Testis (tissue), 3 donors: Measurements from ENCODE around the gene EML4. TPM values are rescaled to one million over a fixed set of nuclear protein-coding genes. Genes with fewer than 3 reads are reported as not detected.

Source experiments
- DNase-seq: peaks from one replicate; pipeline ENCODE4 v3.0.0-alpha.2; 2019
- H3K27ac ChIP-seq, 2 donors: fragments of 200-600 bp; sonication (generic); one replicate each; pipeline ENCODE4 v1.5.1; 2019
- H3K27me3 ChIP-seq: fragments of 200-600 bp; sonication (generic); one replicate; pipeline ENCODE4 v1.5.1; 2019
- H3K36me3 ChIP-seq: fragments of 200-600 bp; sonication (generic); one replicate; pipeline ENCODE4 v1.5.1; 2017; ENCODE audit warnings: low read depth; ENCODE audit errors: missing control alignments
- H3K4me1 ChIP-seq: fragments of 200-600 bp; sonication (generic); one replicate; pipeline ENCODE4 v1.5.1; 2019
- H3K4me3 ChIP-seq, 2 donors: fragments of 200-600 bp; sonication (generic); one replicate each; pipeline ENCODE4 v1.5.1; 2017 to 2019
- H3K9me3 ChIP-seq: fragments of 200-600 bp; sonication (generic); one replicate; pipeline ENCODE4 v1.5.1; 2017
- POLR2A ChIP-seq: fragments of 450-650 bp; IDR thresholded peaks from one replicate; pipeline ENCODE4 v1.6.1; 2017; ENCODE audit warnings: antibody characterized with exemption, mild to moderate bottlenecking, moderate library complexity
- WGBS, 2 donors: methylation state at CpG; one replicate each; pipeline ENCODE4 v1.1.5; 2018; 5-methylcytosine and 5-hydroxymethylcytosine counted together
- intact Hi-C: fragments of 100-400 bp; cut with DNase I; formaldehyde crosslinking; loops from one replicate; pipeline ENCODE4 v1.15.1; 2023; ENCODE audit warnings: low total_unique reads
- polyA plus RNA-seq: library from polyadenylated mRNA; stranded (reverse); fragments of 350-450 nt; fragmentation: Illumina TruSeq; extraction: RNeasy Lipid Tissue Mini Kit (QIAGEN cat#74804); gene quantifications from one replicate; pipeline ENCODE4 v1.2.3, GENCODE V29; 2014; ENCODE audit warnings: low read depth, low replicate concordance; ENCODE audit not compliant: insufficient read depth
- total RNA-seq, 2 donors: library from RNA; depleted of rRNA; stranded (reverse); fragments of >200 nt; gene quantifications; one replicate each; pipeline ENCODE4 v1.2.3, GENCODE V29; 2016
- TF ChIP-seq, protein P1 (sequence below), 3 experiments: fragments of 450-650 bp in 2 of 3; fragments of 200-600 bp in 1 of 3; sonication (generic) in 1 of 3; IDR thresholded peaks; one replicate each; pipeline ENCODE4 v1.5.1; 2016 to 2019; ENCODE audit warnings: antibody characterized with exemption in 3 of 3, mild to moderate bottlenecking in 2 of 3, moderate library complexity in 1 of 3

Gene EML4
- total and polyA plus RNA-seq, 3 donors from 2014 or later = 49.0 to 71.0 (median 67.1) TPM

DNA sequence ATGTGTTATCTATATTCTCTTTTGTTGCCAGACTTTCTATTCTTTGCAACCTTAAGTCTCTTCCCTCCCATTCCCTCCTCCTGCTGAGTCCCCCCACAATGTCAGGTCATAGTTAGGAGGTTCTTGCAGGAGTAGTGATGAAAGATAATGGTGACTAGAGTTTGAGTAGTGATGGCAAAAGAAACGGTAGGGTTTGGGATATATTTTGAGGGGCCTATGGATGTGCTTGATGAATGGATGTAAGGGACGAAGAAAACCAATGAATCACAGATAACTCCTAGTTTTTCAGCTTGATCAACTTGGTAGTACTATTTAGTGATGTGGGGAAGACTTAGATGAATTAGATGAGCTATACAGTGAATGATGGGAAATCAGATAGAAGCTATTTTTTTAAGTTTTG, 21.0 kb downstream of the EML4 start:
- no peak overlapping the region for H3K27ac ChIP-seq
- intact Hi-C loops = loop anchor here (10.0 kb wide), 1 partner anchor 95 kb away; no protein-coding TSS in a partner anchor
- no peaks in the 10 kb centered on the region for H3K9me3 ChIP-seq
- no peak for DNase-seq
- H3K36me3 ChIP-seq = no peaks in the 10 kb centered on the region
- H3K27me3 ChIP-seq = no peaks in the 10 kb centered on the region
- TF ChIP-seq, protein P1, sequence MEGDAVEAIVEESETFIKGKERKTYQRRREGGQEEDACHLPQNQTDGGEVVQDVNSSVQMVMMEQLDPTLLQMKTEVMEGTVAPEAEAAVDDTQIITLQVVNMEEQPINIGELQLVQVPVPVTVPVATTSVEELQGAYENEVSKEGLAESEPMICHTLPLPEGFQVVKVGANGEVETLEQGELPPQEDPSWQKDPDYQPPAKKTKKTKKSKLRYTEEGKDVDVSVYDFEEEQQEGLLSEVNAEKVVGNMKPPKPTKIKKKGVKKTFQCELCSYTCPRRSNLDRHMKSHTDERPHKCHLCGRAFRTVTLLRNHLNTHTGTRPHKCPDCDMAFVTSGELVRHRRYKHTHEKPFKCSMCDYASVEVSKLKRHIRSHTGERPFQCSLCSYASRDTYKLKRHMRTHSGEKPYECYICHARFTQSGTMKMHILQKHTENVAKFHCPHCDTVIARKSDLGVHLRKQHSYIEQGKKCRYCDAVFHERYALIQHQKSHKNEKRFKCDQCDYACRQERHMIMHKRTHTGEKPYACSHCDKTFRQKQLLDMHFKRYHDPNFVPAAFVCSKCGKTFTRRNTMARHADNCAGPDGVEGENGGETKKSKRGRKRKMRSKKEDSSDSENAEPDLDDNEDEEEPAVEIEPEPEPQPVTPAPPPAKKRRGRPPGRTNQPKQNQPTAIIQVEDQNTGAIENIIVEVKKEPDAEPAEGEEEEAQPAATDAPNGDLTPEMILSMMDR (IDR thresholded peaks at IDR 0.05) = no peak
- no peak for TF ChIP-seq POLR2A
- whole genome bisulfite sequencing, 2 donors = 85 to 90% methylated on average over 2 of the region's 2 CpGs
- no peak overlapping the region for H3K4me3 ChIP-seq
- H3K4me1 ChIP-seq = peaks cover 15% of the 10 kb centered on the region

DNA sequence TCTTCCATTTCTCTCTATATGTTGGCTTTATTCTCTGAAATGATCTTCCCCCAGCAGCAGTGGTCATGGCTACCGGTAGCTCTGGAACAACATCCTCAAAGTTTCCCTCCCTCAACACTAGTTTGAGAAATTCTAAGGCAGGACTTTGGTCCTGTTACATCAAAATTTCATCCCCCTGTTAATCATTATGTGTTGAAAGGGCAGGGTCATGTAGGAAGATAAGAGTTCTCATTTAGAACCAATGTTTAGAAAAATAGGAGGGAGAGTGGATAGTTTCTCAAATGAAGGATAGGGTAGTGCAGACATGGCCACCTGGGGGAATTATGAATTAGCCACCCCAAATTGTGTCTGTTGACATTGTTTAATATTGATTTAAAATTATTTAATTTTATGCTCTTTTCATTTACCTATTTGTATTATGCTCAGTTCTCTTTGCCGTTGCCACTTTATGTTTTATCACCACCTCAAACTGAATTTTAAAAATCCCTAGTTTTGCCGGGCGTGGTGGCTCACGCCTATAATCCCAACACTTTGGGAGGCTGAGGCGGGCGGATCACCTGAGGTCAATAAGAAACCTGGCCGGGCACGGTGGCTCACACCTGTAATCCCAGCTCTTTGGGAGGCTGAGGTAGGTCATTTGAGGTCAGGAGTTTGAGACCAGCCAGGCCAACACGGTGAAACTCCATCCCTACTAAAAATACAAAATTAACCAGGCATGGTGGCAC, 22.3 kb downstream of the EML4 start:
- peaks cover 10% of the 10 kb centered on the region for H3K4me1 ChIP-seq
- DNase-seq = no peak
- H3K27ac ChIP-seq = no peak overlapping the region
- 88 to 92% methylated on average over 10 of the region's 10 CpGs for WGBS, 2 donors
- intact Hi-C loops = loop anchor here (10.0 kb wide), 1 partner anchor 97 kb away; no protein-coding TSS in a partner anchor
- H3K9me3 ChIP-seq = no peaks in the 10 kb centered on the region
- H3K4me3 ChIP-seq = no peak overlapping the region
- no peaks in the 10 kb centered on the region for H3K27me3 ChIP-seq
- H3K36me3 ChIP-seq = no peaks in the 10 kb centered on the region
- no peak for TF ChIP-seq POLR2A
- TF ChIP-seq, protein P1 (IDR thresholded peaks at IDR 0.05) = no peak

DNA sequence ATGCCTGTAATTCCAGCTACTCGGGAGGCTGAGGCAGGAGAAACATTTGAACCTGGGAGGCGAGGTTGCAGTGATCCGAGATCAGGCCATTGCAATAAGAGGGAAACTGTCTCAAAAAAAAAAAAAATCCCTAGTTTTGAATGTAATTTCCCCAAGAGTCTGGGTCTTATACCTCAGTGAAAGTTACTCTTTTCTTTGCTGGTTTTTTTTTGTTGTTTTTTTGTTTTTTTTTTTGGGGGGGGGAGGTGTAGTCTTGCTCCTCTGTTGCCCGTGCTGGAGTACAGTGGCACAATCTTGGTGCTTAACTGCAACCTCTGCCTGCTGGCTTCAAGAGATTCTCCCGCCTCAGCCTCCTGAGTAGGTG, 22.8 kb downstream of the EML4 start:
- Histone ChIP-seq H3K36me3 (no peaks in the 10 kb centered on the region), H3K4me3 (no peak overlapping the region), H3K4me1 (peaks cover 7% of the 10 kb centered on the region), H3K9me3 (no peaks in the 10 kb centered on the region), H3K27ac (no peak overlapping the region), H3K27me3 (no peaks in the 10 kb centered on the region)
- WGBS, 2 donors = 95 to 98% methylated on average over 5 of the region's 5 CpGs
- intact Hi-C loops = loop anchor here (10.0 kb wide), 1 partner anchor 97 kb away; no protein-coding TSS in a partner anchor
- TF ChIP-seq, protein P1 (IDR thresholded peaks at IDR 0.05) = no peak
- TF ChIP-seq POLR2A = no peak
- no peak for DNase-seq

DNA sequence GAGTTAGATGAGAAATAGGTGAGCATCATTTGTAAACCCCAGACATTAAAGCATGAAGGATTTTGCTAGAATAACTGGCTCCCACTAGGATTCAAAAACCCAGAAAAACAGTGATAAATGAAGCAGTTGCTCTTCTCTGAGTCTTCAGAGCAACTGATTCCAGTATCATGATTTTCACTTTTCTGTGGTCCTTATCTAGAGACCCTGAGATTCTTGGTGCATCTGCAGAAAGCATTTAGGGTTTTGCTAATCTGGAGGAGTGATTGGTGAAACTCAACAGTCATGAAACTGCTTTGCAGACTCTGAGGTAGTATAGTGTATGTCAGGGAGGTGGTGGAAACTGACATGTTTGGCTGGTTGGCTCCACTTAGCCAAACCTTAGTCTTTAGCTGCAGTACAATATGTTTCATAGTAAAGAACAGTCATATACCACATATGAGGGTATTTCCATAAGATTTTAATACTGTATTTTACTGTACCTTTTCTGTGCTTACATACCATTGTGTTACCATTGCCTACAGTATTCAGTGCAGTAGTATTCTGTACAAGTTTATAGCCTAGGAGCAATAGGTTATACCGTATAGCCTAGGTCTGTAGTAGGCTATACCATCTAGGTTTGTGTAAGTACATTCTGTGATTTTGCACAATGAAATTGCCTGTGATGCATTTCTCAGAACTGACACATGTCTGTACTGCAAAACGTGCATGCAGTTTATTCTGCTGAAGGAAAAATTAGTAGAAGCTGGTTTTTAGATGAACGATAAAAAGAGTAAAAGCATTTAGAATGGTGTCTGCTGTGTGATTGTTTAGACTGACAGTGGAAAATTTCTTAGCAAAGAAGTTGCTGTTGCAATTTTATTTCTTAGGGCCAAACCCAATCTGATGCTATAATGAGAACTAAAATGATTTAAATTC, 23.8 kb downstream of the EML4 start:
- H3K4me3 ChIP-seq = no peak overlapping the region
- 66 to 67% methylated on average over 3 of the region's 3 CpGs for WGBS, 2 donors
- no peaks in the 10 kb centered on the region for H3K27me3 ChIP-seq
- no peaks in the 10 kb centered on the region for H3K36me3 ChIP-seq
- TF ChIP-seq POLR2A = no peak
- TF ChIP-seq, protein P1 (IDR thresholded peaks at IDR 0.05) = no peak
- intact Hi-C loops = loop anchor here (10.0 kb wide), 1 partner anchor 98 kb away; no protein-coding TSS in a partner anchor
- no peaks in the 10 kb centered on the region for H3K9me3 ChIP-seq
- peaks cover 7% of the 10 kb centered on the region for H3K4me1 ChIP-seq
- no peak for DNase-seq
- no peak overlapping the region for H3K27ac ChIP-seq
